Measurements from ENCODE around the gene PXK.
A peak's percentile ranks its signal among the peaks of the same experiment; 100 is the strongest.

PXK gene

GRCh38 chr3:58411036-58411435, 78.3 kb downstream of the PXK start:
- no peak overlapping the region for H3K4me3 ChIP-seq (ENCODE audit: low read depth, low read length)
- TF ChIP-seq, protein P1, sequence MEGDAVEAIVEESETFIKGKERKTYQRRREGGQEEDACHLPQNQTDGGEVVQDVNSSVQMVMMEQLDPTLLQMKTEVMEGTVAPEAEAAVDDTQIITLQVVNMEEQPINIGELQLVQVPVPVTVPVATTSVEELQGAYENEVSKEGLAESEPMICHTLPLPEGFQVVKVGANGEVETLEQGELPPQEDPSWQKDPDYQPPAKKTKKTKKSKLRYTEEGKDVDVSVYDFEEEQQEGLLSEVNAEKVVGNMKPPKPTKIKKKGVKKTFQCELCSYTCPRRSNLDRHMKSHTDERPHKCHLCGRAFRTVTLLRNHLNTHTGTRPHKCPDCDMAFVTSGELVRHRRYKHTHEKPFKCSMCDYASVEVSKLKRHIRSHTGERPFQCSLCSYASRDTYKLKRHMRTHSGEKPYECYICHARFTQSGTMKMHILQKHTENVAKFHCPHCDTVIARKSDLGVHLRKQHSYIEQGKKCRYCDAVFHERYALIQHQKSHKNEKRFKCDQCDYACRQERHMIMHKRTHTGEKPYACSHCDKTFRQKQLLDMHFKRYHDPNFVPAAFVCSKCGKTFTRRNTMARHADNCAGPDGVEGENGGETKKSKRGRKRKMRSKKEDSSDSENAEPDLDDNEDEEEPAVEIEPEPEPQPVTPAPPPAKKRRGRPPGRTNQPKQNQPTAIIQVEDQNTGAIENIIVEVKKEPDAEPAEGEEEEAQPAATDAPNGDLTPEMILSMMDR (IDR thresholded peaks at IDR 0.05; ENCODE audit: low read depth, low read length): no peak

- no peak overlapping the region for H3K4me3 ChIP-seq (ENCODE audit: low read depth, low read length)
Observed at GRCh38 chr3:58411851-58412830, 79.4 kb downstream of the PXK start.

GRCh38 chr3:58414538-58415197, 82.0 kb downstream of the PXK start:
- H3K4me3 ChIP-seq (ENCODE audit: low read depth, low read length): no peak overlapping the region
- TF ChIP-seq, protein P1 (IDR thresholded peaks at IDR 0.05; ENCODE audit: low read depth, low read length): peak; percentile 53

More at GRCh38 chr3:58411851-58412830, 79.4 kb downstream of the PXK start:
- TF ChIP-seq, protein P1 (IDR thresholded peaks at IDR 0.05; ENCODE audit: low read depth, low read length): no peak

DNA sequence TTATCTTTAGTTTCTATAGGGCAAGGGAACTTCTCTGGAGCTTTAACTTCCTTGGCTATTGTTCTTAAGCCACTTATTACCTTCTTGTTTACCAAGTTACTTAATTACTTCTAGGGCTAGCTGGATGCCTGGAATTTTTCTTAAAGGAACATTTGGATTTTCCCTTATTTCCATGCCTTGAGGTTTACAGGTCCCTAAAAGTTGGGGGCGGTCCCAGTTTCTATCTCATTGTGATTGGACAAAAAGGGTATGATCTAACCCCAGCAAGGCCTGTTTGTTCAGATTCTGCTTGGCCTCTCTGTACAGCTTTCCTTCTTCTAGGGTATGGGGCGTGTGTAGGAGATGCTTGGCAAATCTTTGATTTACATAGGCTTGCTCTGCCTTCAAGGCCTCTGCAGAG, 83.5 kb downstream of the PXK start:
- TF ChIP-seq, protein P1 (IDR thresholded peaks at IDR 0.05; ENCODE audit: low read depth, low read length): no peak
- no peak overlapping the region for H3K4me3 ChIP-seq (ENCODE audit: low read depth, low read length)

DNA sequence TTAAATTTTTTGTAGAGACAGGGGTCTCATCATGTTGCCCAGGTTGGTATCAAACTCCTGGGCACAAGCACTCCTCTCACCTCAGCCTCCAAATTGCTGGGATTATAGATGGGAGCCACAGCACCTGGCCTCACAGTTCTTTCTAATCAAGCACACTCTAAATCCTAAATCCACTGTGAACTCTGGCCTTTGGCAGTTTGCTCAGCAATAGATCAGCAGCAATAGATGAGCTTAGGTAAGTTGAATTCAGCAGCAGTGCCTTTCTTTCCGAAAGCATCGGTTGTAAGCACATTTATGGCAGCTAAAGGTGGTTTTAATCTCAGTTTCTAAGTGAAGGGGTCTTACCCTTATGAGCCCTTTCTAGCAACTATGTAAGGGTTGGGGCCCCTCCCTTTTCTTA, 84.4 kb downstream of the PXK start:
- TF ChIP-seq, protein P1 (IDR thresholded peaks at IDR 0.05; ENCODE audit: low read depth, low read length): no peak
- no peak overlapping the region for H3K4me3 ChIP-seq (ENCODE audit: low read depth, low read length)

GRCh38 chr3:58418227-58418626, 85.5 kb downstream of the PXK start:
- H3K4me3 ChIP-seq (ENCODE audit: low read depth, low read length): no peak overlapping the region
- TF ChIP-seq, protein P1 (IDR thresholded peaks at IDR 0.05; ENCODE audit: low read depth, low read length): no peak

Measured in WI38 (cell line).